Measurements from ENCODE around the gene NXN. TPM values are rescaled to one million over a fixed set of nuclear protein-coding genes. Genes with fewer than 3 reads are reported as not detected.

The NXN gene
- total RNA-seq, 1 experiment from 2014 or later: 126 TPM

DNA sequence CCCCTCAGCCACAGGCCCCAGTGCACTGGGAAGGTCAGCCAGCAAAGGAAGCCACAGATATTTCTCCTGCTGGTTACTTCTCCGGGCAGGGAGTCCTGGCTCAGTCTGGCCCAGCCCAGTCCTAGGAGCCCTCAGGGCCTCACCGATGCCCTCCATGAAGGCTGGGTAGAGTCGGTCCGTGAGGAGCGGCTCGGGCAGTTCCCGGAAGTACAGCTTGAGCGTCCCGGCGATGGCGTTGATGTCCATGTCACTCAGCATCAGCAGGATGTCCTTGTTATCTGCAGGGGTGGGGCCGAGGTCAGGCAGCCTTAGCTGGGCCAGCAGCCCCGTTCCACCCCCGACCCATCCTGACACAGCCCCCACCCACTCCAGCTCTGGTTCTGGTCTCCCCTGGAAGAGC lies 31.0 kb upstream of the NXN start:
- Histone ChIP-seq H3K36me3 (ENCODE audit: control insufficient read depth, insufficient read depth, low read length) (no peaks in the 10 kb centered on the region), H3K27ac (ENCODE audit: low read length) (no peak overlapping the region), H3K9me3 (ENCODE audit: control insufficient read depth, insufficient read depth, low read depth, low read length) (no peaks in the 10 kb centered on the region), H3K4me3 (ENCODE audit: low read depth in 2 of 2, low read length in 2 of 2) (no peak overlapping the region), H3K27me3 (ENCODE audit: control insufficient read depth, insufficient read depth, low read length) (no peaks in the 10 kb centered on the region), H3K4me1 (ENCODE audit: control insufficient read depth, insufficient read depth, low read length) (peaks cover 5% of the 10 kb centered on the region)
- POLR2A ChIA-PET: no interaction called here
- intact Hi-C loops (cut with micrococcal nuclease; ENCODE audit: unreplicated experiment) (no loop called here), in situ Hi-C loops (cut with HindIII; ENCODE audit: low pct_unique_long_range_greater_than_20kb, low sequenced_read_pairs) (no loop called here)
- no peak for TF ChIP-seq SIN3A (IDR thresholded peaks at IDR 0.05; ENCODE audit: borderline replicate concordance, insufficient read depth, low read depth, low read length)
- TF ChIP-seq, protein P1, sequence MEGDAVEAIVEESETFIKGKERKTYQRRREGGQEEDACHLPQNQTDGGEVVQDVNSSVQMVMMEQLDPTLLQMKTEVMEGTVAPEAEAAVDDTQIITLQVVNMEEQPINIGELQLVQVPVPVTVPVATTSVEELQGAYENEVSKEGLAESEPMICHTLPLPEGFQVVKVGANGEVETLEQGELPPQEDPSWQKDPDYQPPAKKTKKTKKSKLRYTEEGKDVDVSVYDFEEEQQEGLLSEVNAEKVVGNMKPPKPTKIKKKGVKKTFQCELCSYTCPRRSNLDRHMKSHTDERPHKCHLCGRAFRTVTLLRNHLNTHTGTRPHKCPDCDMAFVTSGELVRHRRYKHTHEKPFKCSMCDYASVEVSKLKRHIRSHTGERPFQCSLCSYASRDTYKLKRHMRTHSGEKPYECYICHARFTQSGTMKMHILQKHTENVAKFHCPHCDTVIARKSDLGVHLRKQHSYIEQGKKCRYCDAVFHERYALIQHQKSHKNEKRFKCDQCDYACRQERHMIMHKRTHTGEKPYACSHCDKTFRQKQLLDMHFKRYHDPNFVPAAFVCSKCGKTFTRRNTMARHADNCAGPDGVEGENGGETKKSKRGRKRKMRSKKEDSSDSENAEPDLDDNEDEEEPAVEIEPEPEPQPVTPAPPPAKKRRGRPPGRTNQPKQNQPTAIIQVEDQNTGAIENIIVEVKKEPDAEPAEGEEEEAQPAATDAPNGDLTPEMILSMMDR (IDR thresholded peaks at IDR 0.05): no peak
- no peak for TF ChIP-seq POLR2AphosphoS5 (IDR thresholded peaks at IDR 0.05; ENCODE audit: low read depth, low read length)
- TF ChIP-seq TCF7L2 (IDR thresholded peaks at IDR 0.05; ENCODE audit: low read depth, low read length): no peak
- TF ChIP-seq, protein P2, sequence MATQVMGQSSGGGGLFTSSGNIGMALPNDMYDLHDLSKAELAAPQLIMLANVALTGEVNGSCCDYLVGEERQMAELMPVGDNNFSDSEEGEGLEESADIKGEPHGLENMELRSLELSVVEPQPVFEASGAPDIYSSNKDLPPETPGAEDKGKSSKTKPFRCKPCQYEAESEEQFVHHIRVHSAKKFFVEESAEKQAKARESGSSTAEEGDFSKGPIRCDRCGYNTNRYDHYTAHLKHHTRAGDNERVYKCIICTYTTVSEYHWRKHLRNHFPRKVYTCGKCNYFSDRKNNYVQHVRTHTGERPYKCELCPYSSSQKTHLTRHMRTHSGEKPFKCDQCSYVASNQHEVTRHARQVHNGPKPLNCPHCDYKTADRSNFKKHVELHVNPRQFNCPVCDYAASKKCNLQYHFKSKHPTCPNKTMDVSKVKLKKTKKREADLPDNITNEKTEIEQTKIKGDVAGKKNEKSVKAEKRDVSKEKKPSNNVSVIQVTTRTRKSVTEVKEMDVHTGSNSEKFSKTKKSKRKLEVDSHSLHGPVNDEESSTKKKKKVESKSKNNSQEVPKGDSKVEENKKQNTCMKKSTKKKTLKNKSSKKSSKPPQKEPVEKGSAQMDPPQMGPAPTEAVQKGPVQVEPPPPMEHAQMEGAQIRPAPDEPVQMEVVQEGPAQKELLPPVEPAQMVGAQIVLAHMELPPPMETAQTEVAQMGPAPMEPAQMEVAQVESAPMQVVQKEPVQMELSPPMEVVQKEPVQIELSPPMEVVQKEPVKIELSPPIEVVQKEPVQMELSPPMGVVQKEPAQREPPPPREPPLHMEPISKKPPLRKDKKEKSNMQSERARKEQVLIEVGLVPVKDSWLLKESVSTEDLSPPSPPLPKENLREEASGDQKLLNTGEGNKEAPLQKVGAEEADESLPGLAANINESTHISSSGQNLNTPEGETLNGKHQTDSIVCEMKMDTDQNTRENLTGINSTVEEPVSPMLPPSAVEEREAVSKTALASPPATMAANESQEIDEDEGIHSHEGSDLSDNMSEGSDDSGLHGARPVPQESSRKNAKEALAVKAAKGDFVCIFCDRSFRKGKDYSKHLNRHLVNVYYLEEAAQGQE (IDR thresholded peaks at IDR 0.05; ENCODE audit: insufficient read depth in 1 of 2, low read depth in 2 of 2, low read length in 1 of 2): no peak
- BruUV-seq (replicated peaks): no TSS peak
- DNase-seq (ENCODE audit: low read depth, low spot score) (no peak), ATAC-seq (no peak)
- CTCF ChIA-PET: no interaction called here

DNA sequence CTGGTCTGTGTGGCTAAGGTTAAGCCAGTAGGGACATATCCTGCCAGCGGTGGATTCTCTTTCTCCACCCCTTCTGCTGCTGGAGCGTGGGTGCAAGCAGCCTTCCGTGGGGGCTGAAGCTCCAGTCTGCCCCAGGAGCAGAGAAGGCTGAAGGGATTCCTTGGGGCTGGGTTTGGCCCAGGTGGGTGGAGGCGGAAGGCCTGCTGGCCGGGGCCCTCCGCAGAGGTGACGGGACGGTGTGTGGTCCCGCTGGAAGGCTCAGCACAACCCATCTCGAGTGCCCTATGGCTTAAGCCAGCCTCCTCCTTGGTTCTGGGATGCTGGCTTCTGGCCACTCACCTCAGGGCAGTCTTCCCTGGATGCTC lies 30.5 kb upstream of the NXN start:
- POLR2A ChIA-PET: no interaction called here
- no peak overlapping the region for H3K4me3 ChIP-seq (ENCODE audit: low read depth in 2 of 2, low read length in 2 of 2)
- CTCF ChIA-PET: no interaction called here
- intact Hi-C loops (cut with micrococcal nuclease; ENCODE audit: unreplicated experiment) (no loop called here), in situ Hi-C loops (cut with HindIII; ENCODE audit: low pct_unique_long_range_greater_than_20kb, low sequenced_read_pairs) (no loop called here)
- no peaks in the 10 kb centered on the region for H3K36me3 ChIP-seq (ENCODE audit: control insufficient read depth, insufficient read depth, low read length)
- TF ChIP-seq, protein P2 (IDR thresholded peaks at IDR 0.05; ENCODE audit: insufficient read depth in 1 of 2, low read depth in 2 of 2, low read length in 1 of 2): no peak
- TF ChIP-seq, protein P1 (IDR thresholded peaks at IDR 0.05): no peak
- TF ChIP-seq POLR2AphosphoS5 (IDR thresholded peaks at IDR 0.05; ENCODE audit: low read depth, low read length) (no peak), TCF7L2 (IDR thresholded peaks at IDR 0.05; ENCODE audit: low read depth, low read length) (no peak), SIN3A (IDR thresholded peaks at IDR 0.05; ENCODE audit: borderline replicate concordance, insufficient read depth, low read depth, low read length) (no peak)
- no peak for DNase-seq (ENCODE audit: low read depth, low spot score)
- ATAC-seq: no peak
- H3K27me3 ChIP-seq (ENCODE audit: control insufficient read depth, insufficient read depth, low read length): no peaks in the 10 kb centered on the region
- BruUV-seq (replicated peaks): no TSS peak
- no peaks in the 10 kb centered on the region for H3K9me3 ChIP-seq (ENCODE audit: control insufficient read depth, insufficient read depth, low read depth, low read length)
- no peak overlapping the region for H3K27ac ChIP-seq (ENCODE audit: low read length)
- H3K4me1 ChIP-seq (ENCODE audit: control insufficient read depth, insufficient read depth, low read length): peaks cover 10% of the 10 kb centered on the region

Data from Panc1 (cell line).